Measurements from ENCODE around the gene TGM2. TPM values are rescaled to one million over a fixed set of nuclear protein-coding genes. Genes with fewer than 3 reads are reported as not detected.

TGM2 gene
- total RNA-seq, 1 donor from 2014 or later, result 17.7 TPM

GRCh38 chr20:38164624-38165088 lies 414 bp downstream of the TGM2 start:
- peak; percentile 43 for DNase-seq (ENCODE audit: low spot score)
- peak overlapping the region; percentile 54 for H3K4me3 Mint-ChIP-seq (ENCODE audit: unreplicated experiment)
- H3K4me1 Mint-ChIP-seq (ENCODE audit: low read depth), result peaks cover 47% of the 10 kb centered on the region
- H3K9me3 Mint-ChIP-seq (ENCODE audit: low read depth), result no peaks in the 10 kb centered on the region
- H3K27me3 Mint-ChIP-seq (ENCODE audit: low read depth), result no peaks in the 10 kb centered on the region
- H3K27ac Mint-ChIP-seq (ENCODE audit: unreplicated experiment), result no peak overlapping the region
- no peak for TF ChIP-seq CTCF (IDR thresholded peaks at IDR 0.05)
- no peaks in the 10 kb centered on the region for H3K36me3 Mint-ChIP-seq (ENCODE audit: low read depth)

GRCh38 chr20:38164069-38164468 lies 1.0 kb downstream of the TGM2 start:
- peak; percentile 63 for DNase-seq (ENCODE audit: low spot score)
- TF ChIP-seq CTCF (IDR thresholded peaks at IDR 0.05), result no peak
- Mint-ChIP-seq H3K4me3 (ENCODE audit: unreplicated experiment) (peak overlapping the region; percentile 19), H3K4me1 (ENCODE audit: low read depth) (peaks cover 47% of the 10 kb centered on the region), H3K27me3 (ENCODE audit: low read depth) (no peaks in the 10 kb centered on the region), H3K9me3 (ENCODE audit: low read depth) (no peaks in the 10 kb centered on the region), H3K36me3 (ENCODE audit: low read depth) (no peaks in the 10 kb centered on the region), H3K27ac (ENCODE audit: unreplicated experiment) (no peak overlapping the region)

- peaks cover 42% of the 10 kb centered on the region for H3K4me1 Mint-ChIP-seq (ENCODE audit: low read depth)
- no peak for TF ChIP-seq CTCF (IDR thresholded peaks at IDR 0.05)
- peak; percentile 59 for DNase-seq (ENCODE audit: low spot score)
- no peak overlapping the region for H3K4me3 Mint-ChIP-seq (ENCODE audit: unreplicated experiment)
- no peaks in the 10 kb centered on the region for H3K27me3 Mint-ChIP-seq (ENCODE audit: low read depth)
- no peaks in the 10 kb centered on the region for H3K9me3 Mint-ChIP-seq (ENCODE audit: low read depth)
- H3K36me3 Mint-ChIP-seq (ENCODE audit: low read depth), result no peaks in the 10 kb centered on the region
- no peak overlapping the region for H3K27ac Mint-ChIP-seq (ENCODE audit: unreplicated experiment)
Measured at GRCh38 chr20:38162878-38163875, 1.9 kb downstream of the TGM2 start.

- DNase-seq (ENCODE audit: low spot score), result no peak
- H3K4me3 Mint-ChIP-seq (ENCODE audit: unreplicated experiment), result no peak overlapping the region
- H3K27me3 Mint-ChIP-seq (ENCODE audit: low read depth), result no peaks in the 10 kb centered on the region
- no peak for TF ChIP-seq CTCF (IDR thresholded peaks at IDR 0.05)
- no peaks in the 10 kb centered on the region for H3K9me3 Mint-ChIP-seq (ENCODE audit: low read depth)
- no peak overlapping the region for H3K27ac Mint-ChIP-seq (ENCODE audit: unreplicated experiment)
- no peaks in the 10 kb centered on the region for H3K36me3 Mint-ChIP-seq (ENCODE audit: low read depth)
- peaks cover 42% of the 10 kb centered on the region for H3K4me1 Mint-ChIP-seq (ENCODE audit: low read depth)
Measured at GRCh38 chr20:38162149-38162548, 2.9 kb downstream of the TGM2 start.

GRCh38 chr20:38161412-38161774 lies 3.7 kb downstream of the TGM2 start:
- H3K4me1 Mint-ChIP-seq (ENCODE audit: low read depth), result peaks cover 42% of the 10 kb centered on the region
- no peaks in the 10 kb centered on the region for H3K27me3 Mint-ChIP-seq (ENCODE audit: low read depth)
- H3K4me3 Mint-ChIP-seq (ENCODE audit: unreplicated experiment), result no peak overlapping the region
- H3K9me3 Mint-ChIP-seq (ENCODE audit: low read depth), result no peaks in the 10 kb centered on the region
- peak; percentile 54 for DNase-seq (ENCODE audit: low spot score)
- no peaks in the 10 kb centered on the region for H3K36me3 Mint-ChIP-seq (ENCODE audit: low read depth)
- no peak for TF ChIP-seq CTCF (IDR thresholded peaks at IDR 0.05)
- no peak overlapping the region for H3K27ac Mint-ChIP-seq (ENCODE audit: unreplicated experiment)
